ENCODE measurements around the gene TRABD2B.

The TRABD2B gene

DNA sequence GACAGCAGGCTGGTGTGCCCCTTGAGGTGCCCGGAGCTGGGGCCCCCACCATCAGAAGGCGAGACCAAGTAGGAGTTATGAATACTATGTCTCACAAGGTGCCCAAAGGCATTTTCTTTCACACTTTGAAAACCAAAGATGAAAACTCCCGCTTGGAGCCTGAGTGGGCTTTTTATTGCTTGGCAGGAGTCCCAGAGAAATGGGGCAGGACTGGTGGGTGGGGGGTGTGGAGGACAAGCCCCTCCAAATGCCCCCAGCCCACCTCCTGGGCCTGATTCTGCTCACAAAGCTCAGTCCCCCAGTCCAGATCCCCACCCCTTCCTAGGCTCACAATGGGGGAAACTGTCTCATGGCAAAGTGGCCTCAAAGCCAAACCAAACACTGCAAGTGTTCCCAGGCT lies 227.9 kb downstream of the TRABD2B start:
- Histone ChIP-seq H2BK12ac (ENCODE audit: low read length) (no peak overlapping the region), H3K4me3 (ENCODE audit: low read length in 2 of 2) (no peak overlapping the region), H3K36me3 (replicated peaks in 1 of 2; ENCODE audit: control insufficient read depth in 2 of 2, insufficient read depth in 2 of 2, low read length in 2 of 2) (no peaks in the 10 kb centered on the region), H4K8ac (ENCODE audit: low read depth, low read length) (no peak overlapping the region), H3K79me1 (ENCODE audit: low read depth, low read length) (no peaks in the 10 kb centered on the region), H2AFZ (ENCODE audit: low read length) (no peak overlapping the region), H4K91ac (ENCODE audit: low read depth, low read length, poor library complexity) (no peak overlapping the region), H3K9me3 (replicated peaks in 1 of 2; ENCODE audit: control insufficient read depth in 2 of 2, insufficient read depth in 1 of 2, low read depth in 1 of 2, low read length in 2 of 2) (no peaks in the 10 kb centered on the region), H3K18ac (ENCODE audit: low read length) (peak overlapping the region; percentile 11), H3K4ac (ENCODE audit: low read length) (no peak overlapping the region), H2BK15ac (ENCODE audit: low read length) (no peak overlapping the region), H3K9ac (ENCODE audit: low read depth, low read length, poor library complexity) (no peak overlapping the region), H3K27me3 (ENCODE audit: control insufficient read depth in 3 of 3, insufficient read depth in 3 of 3, low read depth in 1 of 3, low read length in 3 of 3) (no peaks in the 10 kb centered on the region), H2AK5ac (ENCODE audit: low read depth, low read length) (no peak overlapping the region), H3K23ac (ENCODE audit: low read depth, low read length, poor library complexity) (no peak overlapping the region), H3K14ac (ENCODE audit: low read length) (no peak overlapping the region), H3K4me1 (ENCODE audit: control insufficient read depth in 2 of 2, insufficient read depth in 1 of 2, low read depth in 1 of 2, low read length in 2 of 2) (no peaks in the 10 kb centered on the region), H3K27ac (replicated peaks; ENCODE audit: low read length) (no peak overlapping the region), H2BK5ac (ENCODE audit: low read length) (no peak overlapping the region), H3K4me2 (ENCODE audit: insufficient read depth, low read length, poor library complexity, severe bottlenecking) (no peak overlapping the region), H2BK120ac (ENCODE audit: low read depth, low read length) (no peak overlapping the region)
- WGBS, 2 donors (ENCODE audit: extremely low coverage in 2 of 2, insufficient read length in 2 of 2, insufficient replicate concordance in 1 of 2), result no CpG with 5 or more reads among the region's 3 CpGs
- DNase-seq (ENCODE audit: low spot score), result no peak

DNA sequence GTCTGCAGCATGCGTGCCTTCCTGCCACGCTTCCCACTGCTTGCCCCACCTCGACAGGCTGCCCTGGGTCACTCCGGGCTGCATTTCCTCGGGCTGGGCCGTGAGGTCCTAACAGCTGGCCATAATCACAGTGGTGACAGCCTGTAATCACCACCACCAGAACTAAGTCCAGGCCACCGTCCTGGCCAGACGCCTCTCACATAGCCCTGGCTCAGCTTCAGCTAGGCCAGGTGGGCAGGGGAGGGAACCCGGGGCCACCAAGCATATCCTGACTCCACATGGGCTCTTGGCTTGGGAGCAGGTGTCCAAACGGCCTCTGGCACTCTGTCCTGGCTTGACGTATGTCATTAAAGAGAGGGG lies 229.5 kb downstream of the TRABD2B start:
- no peak overlapping the region for H3K14ac ChIP-seq (ENCODE audit: low read length)
- no peak overlapping the region for H2BK5ac ChIP-seq (ENCODE audit: low read length)
- H2BK120ac ChIP-seq (ENCODE audit: low read depth, low read length), result no peak overlapping the region
- no peak overlapping the region for H4K8ac ChIP-seq (ENCODE audit: low read depth, low read length)
- H3K4me1 ChIP-seq (ENCODE audit: control insufficient read depth in 2 of 2, insufficient read depth in 1 of 2, low read depth in 1 of 2, low read length in 2 of 2), result no peaks in the 10 kb centered on the region
- WGBS, 2 donors (ENCODE audit: extremely low coverage in 2 of 2, insufficient read length in 2 of 2, insufficient replicate concordance in 1 of 2), result no CpG with 5 or more reads among the region's 11 CpGs
- H3K4me3 ChIP-seq (ENCODE audit: low read length in 2 of 2), result no peak overlapping the region
- H3K9me3 ChIP-seq (replicated peaks in 1 of 2; ENCODE audit: control insufficient read depth in 2 of 2, insufficient read depth in 1 of 2, low read depth in 1 of 2, low read length in 2 of 2), result no peaks in the 10 kb centered on the region
- H3K4ac ChIP-seq (ENCODE audit: low read length), result no peak overlapping the region
- no peak overlapping the region for H3K18ac ChIP-seq (ENCODE audit: low read length)
- no peak overlapping the region for H3K27ac ChIP-seq (replicated peaks; ENCODE audit: low read length)
- no peaks in the 10 kb centered on the region for H3K36me3 ChIP-seq (replicated peaks in 1 of 2; ENCODE audit: control insufficient read depth in 2 of 2, insufficient read depth in 2 of 2, low read length in 2 of 2)
- peak overlapping the region; percentile 40 for H2AK5ac ChIP-seq (ENCODE audit: low read depth, low read length)
- no peak overlapping the region for H3K23ac ChIP-seq (ENCODE audit: low read depth, low read length, poor library complexity)
- DNase-seq (ENCODE audit: low spot score), result no peak
- peak overlapping the region; percentile 22 for H3K9ac ChIP-seq (ENCODE audit: low read depth, low read length, poor library complexity)
- H3K27me3 ChIP-seq (ENCODE audit: control insufficient read depth in 3 of 3, insufficient read depth in 3 of 3, low read depth in 1 of 3, low read length in 3 of 3), result no peaks in the 10 kb centered on the region
- H3K79me1 ChIP-seq (ENCODE audit: low read depth, low read length), result no peaks in the 10 kb centered on the region
- no peak overlapping the region for H2AFZ ChIP-seq (ENCODE audit: low read length)
- H2BK15ac ChIP-seq (ENCODE audit: low read length), result no peak overlapping the region
- no peak overlapping the region for H2BK12ac ChIP-seq (ENCODE audit: low read length)
- H3K4me2 ChIP-seq (ENCODE audit: insufficient read depth, low read length, poor library complexity, severe bottlenecking), result no peak overlapping the region
- no peak overlapping the region for H4K91ac ChIP-seq (ENCODE audit: low read depth, low read length, poor library complexity)

DNA sequence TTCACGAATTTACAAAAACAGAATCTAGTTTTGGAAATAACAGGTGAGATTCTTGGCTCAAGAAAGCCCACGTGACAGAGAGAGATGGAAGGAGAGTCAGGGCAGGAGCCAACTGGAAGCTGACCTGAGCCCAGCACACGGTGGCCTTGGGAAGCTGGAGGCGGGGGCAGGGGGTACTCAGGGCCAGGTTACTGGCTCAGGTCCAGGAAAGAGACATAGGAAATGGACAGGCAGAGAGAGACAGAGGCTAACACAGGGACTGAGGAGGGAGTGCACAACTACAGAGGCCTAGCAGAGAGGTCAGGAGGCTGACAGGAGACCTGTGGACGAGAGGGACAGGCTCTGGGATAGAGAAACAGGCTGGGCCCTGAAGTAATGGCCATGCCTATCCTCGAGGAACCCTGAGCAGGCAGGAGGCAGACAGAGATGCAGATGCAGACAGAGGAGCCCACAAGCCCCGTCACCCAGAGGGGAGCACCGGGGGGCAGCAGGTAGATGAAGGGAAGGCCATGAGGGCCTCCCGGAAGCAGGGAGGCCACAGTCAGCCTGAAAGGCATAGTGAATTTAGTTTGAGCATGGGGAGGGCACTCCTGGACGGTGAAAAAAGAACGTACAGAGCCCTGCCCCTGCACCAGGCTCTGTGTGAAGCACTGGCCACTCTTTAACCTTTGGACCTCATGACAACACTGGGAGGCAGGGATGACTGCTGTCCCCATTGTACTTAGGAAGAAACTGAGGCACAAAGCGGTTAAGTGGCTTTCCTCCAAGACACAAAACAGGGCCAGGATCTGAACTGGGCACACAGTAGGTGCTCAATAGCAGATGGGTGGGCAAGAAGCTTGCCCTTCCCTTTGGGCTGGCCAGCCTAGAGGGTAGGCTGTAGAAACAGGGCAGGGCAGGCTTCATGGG lies 230.1 kb downstream of the TRABD2B start:
- H3K9ac ChIP-seq (ENCODE audit: low read depth, low read length, poor library complexity), result peak overlapping the region; percentile 22
- H4K8ac ChIP-seq (ENCODE audit: low read depth, low read length), result no peak overlapping the region
- H4K91ac ChIP-seq (ENCODE audit: low read depth, low read length, poor library complexity), result no peak overlapping the region
- DNase-seq (ENCODE audit: low spot score), result no peak
- no peak overlapping the region for H2BK12ac ChIP-seq (ENCODE audit: low read length)
- no peaks in the 10 kb centered on the region for H3K27me3 ChIP-seq (ENCODE audit: control insufficient read depth in 3 of 3, insufficient read depth in 3 of 3, low read depth in 1 of 3, low read length in 3 of 3)
- no peaks in the 10 kb centered on the region for H3K4me1 ChIP-seq (ENCODE audit: control insufficient read depth in 2 of 2, insufficient read depth in 1 of 2, low read depth in 1 of 2, low read length in 2 of 2)
- no peak overlapping the region for H2BK5ac ChIP-seq (ENCODE audit: low read length)
- H3K79me1 ChIP-seq (ENCODE audit: low read depth, low read length), result no peaks in the 10 kb centered on the region
- peak overlapping the region; percentile 20 for H3K23ac ChIP-seq (ENCODE audit: low read depth, low read length, poor library complexity)
- H2AFZ ChIP-seq (ENCODE audit: low read length), result no peak overlapping the region
- no peak overlapping the region for H2BK15ac ChIP-seq (ENCODE audit: low read length)
- peak overlapping the region; percentile 40 for H2AK5ac ChIP-seq (ENCODE audit: low read depth, low read length)
- no peak overlapping the region for H3K14ac ChIP-seq (ENCODE audit: low read length)
- H3K18ac ChIP-seq (ENCODE audit: low read length), result peak overlapping the region; percentile 20
- WGBS, 2 donors (ENCODE audit: extremely low coverage in 2 of 2, insufficient read length in 2 of 2, insufficient replicate concordance in 1 of 2), result no CpG with 5 or more reads among the region's 12 CpGs
- H2BK120ac ChIP-seq (ENCODE audit: low read depth, low read length), result no peak overlapping the region
- H3K9me3 ChIP-seq (replicated peaks in 1 of 2; ENCODE audit: control insufficient read depth in 2 of 2, insufficient read depth in 1 of 2, low read depth in 1 of 2, low read length in 2 of 2), result no peaks in the 10 kb centered on the region
- no peak overlapping the region for H3K27ac ChIP-seq (replicated peaks; ENCODE audit: low read length)
- H3K4me2 ChIP-seq (ENCODE audit: insufficient read depth, low read length, poor library complexity, severe bottlenecking), result no peak overlapping the region
- H3K36me3 ChIP-seq (replicated peaks in 1 of 2; ENCODE audit: control insufficient read depth in 2 of 2, insufficient read depth in 2 of 2, low read length in 2 of 2), result no peaks in the 10 kb centered on the region
- no peak overlapping the region for H3K4ac ChIP-seq (ENCODE audit: low read length)
- no peak overlapping the region for H3K4me3 ChIP-seq (ENCODE audit: low read length in 2 of 2)

DNA sequence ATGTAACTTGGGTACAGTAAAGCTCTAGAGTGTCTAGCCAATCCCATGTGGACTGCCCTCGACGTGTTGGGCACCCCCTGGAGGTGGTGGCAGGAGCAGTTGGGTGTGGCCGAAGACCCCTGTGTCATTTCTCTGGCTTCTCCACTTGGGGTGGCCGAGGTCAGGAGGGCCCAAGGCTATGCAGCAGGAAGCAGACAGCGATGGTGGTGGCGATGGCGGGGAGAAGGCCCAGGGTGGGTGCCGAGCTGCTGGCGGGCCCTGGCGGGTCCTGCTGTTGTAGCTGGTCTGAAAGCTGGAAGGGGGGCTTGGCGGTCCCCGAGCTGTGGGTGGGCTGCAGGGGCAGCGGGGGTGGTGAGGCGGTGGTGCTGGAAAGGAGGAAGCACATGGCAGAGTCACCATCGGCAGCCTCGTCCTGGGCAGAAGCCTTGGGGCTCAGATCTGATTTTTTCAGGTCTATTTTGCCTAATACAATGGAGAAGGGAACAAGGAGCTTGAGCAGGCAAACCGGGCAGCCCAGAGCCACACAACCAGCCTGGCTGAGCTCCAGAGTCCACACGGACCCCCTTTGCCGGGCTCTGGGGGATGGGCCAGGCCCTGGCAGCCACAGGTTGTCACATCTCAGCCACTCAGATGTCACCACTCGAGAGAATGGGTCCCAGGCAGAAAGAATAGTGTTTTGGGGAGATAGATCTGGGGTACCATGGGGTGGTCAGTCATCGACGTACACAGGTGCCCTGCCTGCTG lies 231.3 kb downstream of the TRABD2B start:
- Histone ChIP-seq H2BK120ac (ENCODE audit: low read depth, low read length) (no peak overlapping the region), H3K27me3 (ENCODE audit: control insufficient read depth in 3 of 3, insufficient read depth in 3 of 3, low read depth in 1 of 3, low read length in 3 of 3) (no peaks in the 10 kb centered on the region), H3K36me3 (replicated peaks in 1 of 2; ENCODE audit: control insufficient read depth in 2 of 2, insufficient read depth in 2 of 2, low read length in 2 of 2) (no peaks in the 10 kb centered on the region), H2BK12ac (ENCODE audit: low read length) (no peak overlapping the region), H3K79me1 (ENCODE audit: low read depth, low read length) (no peaks in the 10 kb centered on the region), H2BK5ac (ENCODE audit: low read length) (no peak overlapping the region), H3K23ac (ENCODE audit: low read depth, low read length, poor library complexity) (no peak overlapping the region), H3K4me1 (ENCODE audit: control insufficient read depth in 2 of 2, insufficient read depth in 1 of 2, low read depth in 1 of 2, low read length in 2 of 2) (no peaks in the 10 kb centered on the region), H3K14ac (ENCODE audit: low read length) (no peak overlapping the region), H3K27ac (replicated peaks; ENCODE audit: low read length) (no peak overlapping the region), H4K91ac (ENCODE audit: low read depth, low read length, poor library complexity) (no peak overlapping the region), H3K4me3 (ENCODE audit: low read length in 2 of 2) (no peak overlapping the region), H4K8ac (ENCODE audit: low read depth, low read length) (no peak overlapping the region), H3K18ac (ENCODE audit: low read length) (no peak overlapping the region), H2BK15ac (ENCODE audit: low read length) (no peak overlapping the region), H3K9ac (ENCODE audit: low read depth, low read length, poor library complexity) (no peak overlapping the region), H2AK5ac (ENCODE audit: low read depth, low read length) (peak overlapping the region; percentile 15), H3K4me2 (ENCODE audit: insufficient read depth, low read length, poor library complexity, severe bottlenecking) (no peak overlapping the region), H3K9me3 (replicated peaks in 1 of 2; ENCODE audit: control insufficient read depth in 2 of 2, insufficient read depth in 1 of 2, low read depth in 1 of 2, low read length in 2 of 2) (no peaks in the 10 kb centered on the region), H3K4ac (ENCODE audit: low read length) (no peak overlapping the region), H2AFZ (ENCODE audit: low read length) (no peak overlapping the region)
- WGBS, 2 donors (ENCODE audit: extremely low coverage in 2 of 2, insufficient read length in 2 of 2, insufficient replicate concordance in 1 of 2), result no CpG with 5 or more reads among the region's 22 CpGs
- no peak for DNase-seq (ENCODE audit: low spot score)

Measured in neuronal stem cell (in vitro differentiated cells).